Measurements from ENCODE around the gene DOK4. TPM values are rescaled to one million over a fixed set of nuclear protein-coding genes. Genes with fewer than 3 reads are reported as not detected.
A peak's percentile ranks its signal among the peaks of the same experiment; 100 is the strongest.

The DOK4 gene
- total RNA-seq, 1 experiment from 2014 or later = 23.0 TPM

DNA sequence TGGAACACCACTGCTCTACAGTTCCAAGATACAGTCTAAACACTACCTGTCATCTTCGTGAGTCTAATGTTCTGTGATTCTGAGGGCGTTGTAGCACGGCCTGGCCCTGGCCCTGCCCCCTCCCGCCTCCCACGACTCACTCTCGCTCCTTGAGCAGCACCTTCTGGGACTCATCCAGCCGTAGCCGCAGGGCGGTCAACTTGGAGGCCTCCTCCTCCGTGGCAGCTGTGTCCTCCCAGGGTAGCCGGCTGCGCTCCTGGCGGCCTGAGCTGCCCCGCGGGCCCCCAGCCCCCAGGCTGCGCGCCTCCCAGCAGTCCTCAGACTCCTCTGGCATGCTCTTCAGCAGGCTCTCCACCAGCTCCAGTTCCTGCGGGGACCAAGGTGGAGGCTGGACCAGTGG is 39.5 kb upstream of the DOK4 start:
- Mint-ChIP-seq H3K4me1 (ENCODE audit: low read depth, unreplicated experiment) (peaks cover 32% of the 10 kb centered on the region), H3K27ac (ENCODE audit: unreplicated experiment) (no peak overlapping the region), H3K4me3 (ENCODE audit: low read depth, unreplicated experiment) (no peak overlapping the region), H3K27me3 (ENCODE audit: unreplicated experiment) (peaks cover 19% of the 10 kb centered on the region), H3K9me3 (ENCODE audit: low read depth, unreplicated experiment) (no peaks in the 10 kb centered on the region), H3K36me3 (ENCODE audit: insufficient read depth, unreplicated experiment) (no peaks in the 10 kb centered on the region)
- CTCF ChIA-PET = interaction anchor here (0.8 to 1.1 kb wide), 2 partner anchors 12 to 64 kb away, joined by 3 to 4 read pairs; partner anchors contain the start of gene POLR2C
- DNase-seq = no peak
- intact Hi-C loops (cut with micrococcal nuclease; ENCODE audit: unreplicated experiment) = no loop called here
- TF ChIP-seq, protein P1, sequence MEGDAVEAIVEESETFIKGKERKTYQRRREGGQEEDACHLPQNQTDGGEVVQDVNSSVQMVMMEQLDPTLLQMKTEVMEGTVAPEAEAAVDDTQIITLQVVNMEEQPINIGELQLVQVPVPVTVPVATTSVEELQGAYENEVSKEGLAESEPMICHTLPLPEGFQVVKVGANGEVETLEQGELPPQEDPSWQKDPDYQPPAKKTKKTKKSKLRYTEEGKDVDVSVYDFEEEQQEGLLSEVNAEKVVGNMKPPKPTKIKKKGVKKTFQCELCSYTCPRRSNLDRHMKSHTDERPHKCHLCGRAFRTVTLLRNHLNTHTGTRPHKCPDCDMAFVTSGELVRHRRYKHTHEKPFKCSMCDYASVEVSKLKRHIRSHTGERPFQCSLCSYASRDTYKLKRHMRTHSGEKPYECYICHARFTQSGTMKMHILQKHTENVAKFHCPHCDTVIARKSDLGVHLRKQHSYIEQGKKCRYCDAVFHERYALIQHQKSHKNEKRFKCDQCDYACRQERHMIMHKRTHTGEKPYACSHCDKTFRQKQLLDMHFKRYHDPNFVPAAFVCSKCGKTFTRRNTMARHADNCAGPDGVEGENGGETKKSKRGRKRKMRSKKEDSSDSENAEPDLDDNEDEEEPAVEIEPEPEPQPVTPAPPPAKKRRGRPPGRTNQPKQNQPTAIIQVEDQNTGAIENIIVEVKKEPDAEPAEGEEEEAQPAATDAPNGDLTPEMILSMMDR (IDR thresholded peaks at IDR 0.05; ENCODE audit: unreplicated experiment) = no peak
- no TSS peak for BruUV-seq (replicated peaks)

DNA sequence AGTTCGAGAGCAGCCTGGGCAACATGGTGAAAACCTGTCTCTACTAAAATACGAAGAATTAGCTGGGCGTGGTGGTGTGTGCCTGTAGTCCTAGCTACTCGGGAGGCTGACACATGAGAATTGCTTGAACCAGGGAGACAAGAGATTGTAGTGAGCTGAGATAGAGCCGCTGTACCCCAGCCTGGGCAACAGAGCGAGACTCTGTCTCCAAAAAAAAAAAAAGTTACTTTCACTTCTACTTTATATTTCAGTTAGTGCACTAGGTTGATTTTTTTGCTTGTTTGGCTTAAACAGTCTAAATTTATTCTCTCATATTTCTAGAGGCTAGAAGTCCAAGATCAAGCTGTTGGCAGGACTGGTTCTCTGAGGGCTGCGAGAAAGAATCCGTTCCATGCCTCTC is 36.7 kb upstream of the DOK4 start:
- CTCF ChIA-PET = interaction anchor here (0.8 to 1.0 kb wide), 2 partner anchors 43 to 61 kb away, joined by 3 to 4 read pairs; no protein-coding TSS in a partner anchor
- H3K9me3 Mint-ChIP-seq (ENCODE audit: low read depth, unreplicated experiment) = no peaks in the 10 kb centered on the region
- H3K27ac Mint-ChIP-seq (ENCODE audit: unreplicated experiment) = no peak overlapping the region
- H3K27me3 Mint-ChIP-seq (ENCODE audit: unreplicated experiment) = no peaks in the 10 kb centered on the region
- TF ChIP-seq, protein P1 (IDR thresholded peaks at IDR 0.05; ENCODE audit: unreplicated experiment) = no peak
- intact Hi-C loops (cut with micrococcal nuclease; ENCODE audit: unreplicated experiment) = loop anchor here (5.0 kb wide), 1 partner anchor 106 kb away; no protein-coding TSS in a partner anchor
- no TSS peak for BruUV-seq (replicated peaks)
- H3K36me3 Mint-ChIP-seq (ENCODE audit: insufficient read depth, unreplicated experiment) = no peaks in the 10 kb centered on the region
- H3K4me3 Mint-ChIP-seq (ENCODE audit: low read depth, unreplicated experiment) = no peak overlapping the region
- DNase-seq = no peak
- peaks cover 15% of the 10 kb centered on the region for H3K4me1 Mint-ChIP-seq (ENCODE audit: low read depth, unreplicated experiment)

DNA sequence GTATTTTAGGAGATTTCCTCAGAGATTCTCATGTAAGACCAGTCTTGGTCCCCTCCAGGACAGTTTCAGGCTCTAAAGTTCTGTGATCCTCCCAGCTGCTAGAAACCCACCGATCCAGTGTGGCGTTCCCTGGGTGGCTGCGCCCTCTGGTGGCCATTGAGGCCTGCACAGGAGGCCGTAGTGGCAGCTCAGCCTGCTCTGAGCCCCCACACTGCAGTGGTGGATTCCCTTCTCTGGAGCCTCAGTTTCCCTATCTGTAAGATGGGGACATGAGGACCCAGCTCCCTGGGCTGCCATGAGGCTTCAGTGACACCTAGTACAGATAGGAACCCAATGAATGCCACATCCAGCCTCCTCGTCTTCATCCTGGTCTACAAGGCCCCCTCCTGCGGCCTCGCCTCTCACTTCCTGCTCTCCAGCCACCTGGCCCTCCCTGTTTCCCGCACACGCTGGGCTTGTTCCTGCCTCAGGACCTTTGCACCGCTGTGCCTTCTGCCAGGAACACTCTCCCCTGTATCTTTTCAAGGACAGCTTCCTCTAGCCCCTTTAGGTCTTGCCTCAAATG is 33.6 kb upstream of the DOK4 start:
- DNase-seq = peak; percentile 90
- Mint-ChIP-seq H3K36me3 (ENCODE audit: insufficient read depth, unreplicated experiment) (no peaks in the 10 kb centered on the region), H3K27ac (ENCODE audit: unreplicated experiment) (no peak overlapping the region), H3K4me1 (ENCODE audit: low read depth, unreplicated experiment) (peaks cover 6% of the 10 kb centered on the region), H3K4me3 (ENCODE audit: low read depth, unreplicated experiment) (no peak overlapping the region), H3K9me3 (ENCODE audit: low read depth, unreplicated experiment) (no peaks in the 10 kb centered on the region), H3K27me3 (ENCODE audit: unreplicated experiment) (no peaks in the 10 kb centered on the region)
- intact Hi-C loops (cut with micrococcal nuclease; ENCODE audit: unreplicated experiment) = loop anchor here (2.0 to 10.0 kb wide), 3 partner anchors 103 to 435 kb away; no protein-coding TSS in a partner anchor
- CTCF ChIA-PET = interaction anchor here (0.6 to 1.6 kb wide), 11 partner anchors 10 to 220 kb away, joined by 3 to 10 read pairs (median 4); partner anchors contain the start of genes CIAPIN1, COQ9 and POLR2C
- TF ChIP-seq, protein P1 (IDR thresholded peaks at IDR 0.05; ENCODE audit: unreplicated experiment) = peak; percentile 99
- BruUV-seq (replicated peaks) = no TSS peak

DNA sequence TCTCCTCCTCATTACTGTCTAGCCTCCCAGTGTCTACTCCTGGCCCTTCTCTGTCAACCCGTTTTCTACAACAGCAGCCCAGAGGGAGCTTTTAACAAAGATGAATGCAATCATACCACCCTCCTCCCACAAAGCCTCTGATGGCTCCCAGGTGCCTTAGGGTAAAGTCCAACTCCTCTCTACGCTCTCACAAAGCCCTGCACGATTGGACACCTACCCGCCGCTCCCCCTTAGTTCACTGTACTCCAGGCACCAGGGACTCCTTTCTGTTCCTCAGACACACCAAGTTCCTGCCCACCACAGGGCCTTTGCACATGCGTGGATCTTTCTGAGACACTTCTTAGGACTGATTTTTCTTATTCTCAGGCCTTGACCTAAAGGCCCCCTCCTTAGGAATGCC is 32.6 kb upstream of the DOK4 start:
- Mint-ChIP-seq H3K36me3 (ENCODE audit: insufficient read depth, unreplicated experiment) (no peaks in the 10 kb centered on the region), H3K9me3 (ENCODE audit: low read depth, unreplicated experiment) (no peaks in the 10 kb centered on the region), H3K4me3 (ENCODE audit: low read depth, unreplicated experiment) (no peak overlapping the region), H3K4me1 (ENCODE audit: low read depth, unreplicated experiment) (no peaks in the 10 kb centered on the region), H3K27ac (ENCODE audit: unreplicated experiment) (peak overlapping the region; percentile 33), H3K27me3 (ENCODE audit: unreplicated experiment) (no peaks in the 10 kb centered on the region)
- DNase-seq = no peak
- intact Hi-C loops (cut with micrococcal nuclease; ENCODE audit: unreplicated experiment) = loop anchor here (10.0 kb wide), 1 partner anchor 434 kb away; no protein-coding TSS in a partner anchor
- BruUV-seq (replicated peaks) = no TSS peak
- CTCF ChIA-PET = interaction anchor here (1.2 to 1.6 kb wide), 2 partner anchors 56 to 102 kb away, joined by 4 to 10 read pairs; partner anchors contain the start of gene POLR2C
- TF ChIP-seq, protein P1 (IDR thresholded peaks at IDR 0.05; ENCODE audit: unreplicated experiment) = no peak
